Activated T-cell treated with anti-CD3 and anti-CD28 coated beads for 48 hours (primary cell): ENCODE measurements around the gene PRPF19.
"Not testable (repeated sequence)": the region's sequence is repeated elsewhere in the genome, so short reads cannot be mapped to it uniquely, and the experiment has no call there.

Source experiments
- DNase-seq: peaks from one replicate; pipeline ENCODE4 v3.0.0-alpha.2; 2020; ENCODE audit warnings: low read depth

PRPF19 gene

DNA sequence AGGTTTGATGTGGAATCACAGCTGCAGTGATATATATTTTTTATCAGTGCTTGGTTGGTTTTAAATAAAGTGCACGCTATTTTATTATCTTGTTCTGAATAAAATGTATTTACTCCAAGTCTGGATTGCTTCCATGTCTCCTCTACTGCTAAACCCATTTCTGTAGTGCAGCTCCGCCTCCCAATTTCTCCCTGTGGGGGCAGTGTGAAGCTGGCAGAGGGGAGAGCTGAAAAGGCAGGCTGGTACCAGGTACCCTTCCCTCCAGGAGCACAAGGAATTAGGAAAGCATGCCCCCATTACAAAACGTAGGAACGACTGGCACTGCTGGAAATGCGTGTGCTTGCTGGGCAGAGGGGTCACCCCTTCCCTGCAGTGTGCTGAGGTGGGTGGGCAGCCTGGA lies 16.9 kb upstream of the PRPF19 start:
- DNase-seq: no peak

DNA sequence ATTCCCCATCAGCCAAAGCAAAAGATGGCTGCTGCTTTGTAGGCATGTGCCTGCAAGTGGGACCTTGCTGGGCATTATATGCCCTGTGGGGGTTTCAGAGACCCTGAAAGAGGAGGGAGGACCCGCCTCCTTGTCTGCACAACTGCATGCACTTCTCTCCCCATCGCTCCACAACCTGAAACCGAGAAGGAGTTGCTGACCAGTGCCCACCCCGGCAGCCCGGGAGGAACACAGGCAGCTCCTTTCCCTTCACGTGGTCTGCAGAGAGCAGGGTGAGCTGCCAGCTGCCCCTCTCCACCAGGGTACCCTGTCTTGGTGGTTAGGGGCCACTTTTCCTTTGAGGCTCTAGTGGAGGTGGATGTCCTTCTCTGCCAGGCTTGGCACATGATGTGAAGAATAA lies 16.5 kb upstream of the PRPF19 start:
- no peak for DNase-seq

DNA sequence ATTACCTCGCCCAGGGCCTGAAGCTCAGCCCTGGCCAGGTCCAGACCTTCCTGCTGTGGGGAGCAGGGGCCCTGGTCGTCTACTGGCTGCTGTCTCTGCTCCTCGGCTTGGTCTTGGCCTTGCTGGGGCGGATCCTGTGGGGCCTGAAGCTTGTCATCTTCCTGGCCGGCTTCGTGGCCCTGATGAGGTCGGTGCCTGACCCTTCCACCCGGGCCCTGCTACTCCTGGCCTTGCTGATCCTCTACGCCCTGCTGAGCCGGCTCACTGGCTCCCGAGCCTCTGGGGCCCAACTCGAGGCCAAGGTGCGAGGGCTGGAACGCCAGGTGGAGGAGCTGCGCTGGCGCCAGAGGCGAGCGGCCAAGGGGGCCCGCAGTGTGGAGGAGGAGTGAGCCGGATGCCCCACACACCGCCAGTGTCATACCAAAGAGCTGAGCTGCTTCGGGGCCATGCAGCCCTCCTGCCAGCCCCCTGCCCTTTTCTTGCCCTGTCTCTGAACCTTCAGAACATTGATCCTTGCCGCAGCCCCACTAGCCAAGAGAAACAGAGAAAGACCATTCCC lies 15.5 kb upstream of the PRPF19 start:
- no peak for DNase-seq

DNA sequence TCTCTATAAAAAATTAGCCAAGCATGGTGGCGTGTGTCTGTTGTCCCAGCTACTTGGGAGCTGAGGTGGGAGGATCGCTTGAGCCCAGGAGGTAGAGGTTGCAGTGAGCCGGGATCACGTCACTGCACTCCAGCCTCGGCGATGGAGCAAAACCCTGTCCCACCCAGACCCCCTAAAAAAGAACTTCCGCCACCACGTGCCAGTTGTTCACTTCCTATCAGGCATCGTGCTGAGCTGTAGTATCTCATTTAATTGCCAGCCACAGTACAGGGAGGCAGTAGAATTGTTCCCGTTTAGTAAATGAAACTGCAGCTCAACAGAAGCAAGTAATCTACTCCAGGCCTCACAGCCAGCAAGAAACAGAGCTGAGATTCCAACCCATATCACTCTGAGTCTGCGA lies 14.9 kb upstream of the PRPF19 start:
- no peak for DNase-seq

DNA sequence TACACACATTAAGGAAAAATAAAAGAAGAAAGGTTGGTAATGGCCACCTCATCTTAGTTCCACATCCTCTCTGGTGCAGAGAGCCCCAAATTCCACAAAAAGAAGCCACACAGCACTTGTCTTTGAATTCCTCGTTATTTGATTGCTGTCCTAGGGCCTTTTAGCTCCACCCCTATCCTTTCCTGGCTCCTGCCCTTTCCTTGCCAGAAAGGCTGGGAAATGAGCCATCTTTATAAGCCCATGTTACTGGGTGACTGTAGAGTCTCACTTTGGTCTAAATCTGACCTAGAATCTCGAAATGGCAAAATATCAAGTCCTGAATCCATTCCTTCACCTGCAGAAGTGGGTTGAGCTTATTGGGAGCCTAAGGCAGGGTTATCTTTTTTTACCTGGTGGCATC lies 13.6 kb upstream of the PRPF19 start:
- no peak for DNase-seq

DNA sequence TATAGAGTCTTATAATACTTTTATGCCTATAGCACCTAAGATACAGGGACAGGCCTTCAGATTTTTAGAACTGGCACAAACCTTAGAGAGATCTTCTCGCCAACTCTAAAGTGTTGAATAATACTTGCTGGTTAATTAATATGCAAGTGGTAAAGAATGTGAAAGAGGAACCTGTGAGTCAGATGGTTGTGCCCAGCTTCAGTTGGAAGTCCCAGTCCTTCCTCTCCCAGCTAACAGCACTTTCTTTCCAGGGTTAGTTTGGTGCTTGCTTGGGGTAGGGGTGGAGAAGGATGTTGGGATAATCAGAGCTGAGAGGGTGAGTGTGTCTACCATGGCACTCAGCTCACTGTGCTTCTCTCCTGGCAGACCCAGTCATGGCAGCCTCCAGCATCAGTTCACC lies 12.9 kb upstream of the PRPF19 start:
- no peak for DNase-seq

DNA sequence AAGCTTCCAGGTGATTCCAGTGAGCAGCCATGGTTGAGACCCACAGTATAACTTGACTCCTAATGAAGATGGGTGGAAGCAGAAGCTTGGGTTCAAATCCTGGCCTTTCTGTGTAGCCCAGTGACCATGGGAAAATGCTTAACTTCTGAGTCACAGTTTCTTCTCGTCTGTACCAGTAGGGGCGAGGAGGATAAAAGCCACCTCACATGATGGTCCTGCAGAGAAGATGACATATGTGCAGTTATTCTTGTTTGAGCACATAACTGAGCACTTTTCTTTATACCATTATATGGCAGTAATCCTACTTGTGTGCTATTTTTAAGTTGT lies 12.5 kb upstream of the PRPF19 start:
- no peak for DNase-seq

DNA sequence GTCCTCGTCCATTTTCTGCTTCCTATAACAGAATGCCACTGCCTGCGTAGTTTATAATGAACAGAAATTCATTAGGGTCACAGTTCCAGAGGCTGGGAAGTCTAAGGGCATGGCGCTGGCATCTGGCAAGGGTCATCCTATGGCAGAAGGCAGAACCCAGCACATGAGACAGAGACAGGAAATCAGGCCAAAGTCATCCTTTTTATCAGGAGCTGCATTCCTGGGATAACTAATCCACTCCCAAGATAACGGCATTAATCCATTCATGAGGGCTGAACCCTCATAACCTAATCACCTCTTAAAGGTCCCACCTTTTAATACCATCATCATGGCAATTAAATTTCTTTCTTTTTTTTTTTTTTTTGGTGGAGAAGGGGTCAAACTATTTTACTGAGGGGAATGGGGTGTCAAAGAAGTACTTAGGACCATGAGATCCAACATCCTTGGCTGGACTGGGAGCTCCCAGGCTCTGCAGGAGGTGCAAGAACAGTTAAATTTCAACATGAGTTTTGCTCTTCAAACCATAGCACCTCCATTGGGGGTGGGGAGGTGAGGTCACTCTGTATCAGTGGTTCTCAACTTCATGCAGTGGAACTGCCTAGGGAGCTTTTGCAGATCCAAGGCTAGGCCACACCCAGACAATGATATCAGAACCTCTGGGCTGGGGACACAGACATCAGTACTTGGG lies 12.0 kb upstream of the PRPF19 start:
- DNase-seq: no peak

DNA sequence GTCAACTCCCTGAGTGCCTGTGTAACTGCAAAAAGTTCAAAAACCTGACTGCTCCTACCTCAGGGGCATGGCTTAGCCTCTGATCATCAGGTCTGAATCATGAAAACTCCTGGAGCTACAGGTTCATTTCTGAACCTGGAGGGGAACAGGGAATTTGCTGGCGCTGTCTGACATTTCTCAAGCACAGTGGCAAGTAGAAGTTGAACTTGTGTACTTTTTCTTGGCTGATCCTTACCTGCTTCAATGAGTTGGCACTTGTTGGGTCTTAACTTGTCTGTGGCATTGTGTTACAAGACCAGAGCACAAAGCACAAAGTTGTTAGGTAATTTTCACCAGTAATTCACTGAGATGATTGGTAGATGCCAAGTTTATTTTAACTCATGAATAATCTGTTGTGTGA lies 10.9 kb upstream of the PRPF19 start:
- DNase-seq: no peak

DNA sequence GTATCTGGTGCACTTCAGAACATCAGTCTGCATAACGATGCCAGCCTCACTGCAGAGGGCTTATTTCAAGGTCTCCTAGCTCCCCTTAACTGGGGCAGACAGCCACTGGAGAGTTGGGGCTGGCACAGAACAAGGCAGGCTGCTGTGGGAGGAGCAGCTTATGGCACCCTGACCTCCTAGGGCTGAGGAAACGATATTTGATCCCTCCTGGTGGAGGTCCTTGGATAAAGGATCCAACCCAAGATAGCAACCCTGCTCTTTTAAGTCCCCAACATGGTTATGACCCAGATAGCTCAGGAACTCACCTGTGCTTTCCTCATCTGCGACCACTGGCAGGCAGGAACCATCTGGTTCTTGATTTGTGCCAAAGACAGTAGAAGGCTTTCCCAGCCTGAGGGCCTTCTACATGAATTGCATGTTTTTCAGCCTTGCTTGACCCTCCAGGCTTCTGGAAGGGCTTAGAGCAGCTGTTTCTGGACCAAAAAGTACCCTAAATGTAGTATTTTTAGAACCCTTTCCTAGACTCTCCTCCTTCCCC lies 10.4 kb upstream of the PRPF19 start:
- DNase-seq: no peak

DNA sequence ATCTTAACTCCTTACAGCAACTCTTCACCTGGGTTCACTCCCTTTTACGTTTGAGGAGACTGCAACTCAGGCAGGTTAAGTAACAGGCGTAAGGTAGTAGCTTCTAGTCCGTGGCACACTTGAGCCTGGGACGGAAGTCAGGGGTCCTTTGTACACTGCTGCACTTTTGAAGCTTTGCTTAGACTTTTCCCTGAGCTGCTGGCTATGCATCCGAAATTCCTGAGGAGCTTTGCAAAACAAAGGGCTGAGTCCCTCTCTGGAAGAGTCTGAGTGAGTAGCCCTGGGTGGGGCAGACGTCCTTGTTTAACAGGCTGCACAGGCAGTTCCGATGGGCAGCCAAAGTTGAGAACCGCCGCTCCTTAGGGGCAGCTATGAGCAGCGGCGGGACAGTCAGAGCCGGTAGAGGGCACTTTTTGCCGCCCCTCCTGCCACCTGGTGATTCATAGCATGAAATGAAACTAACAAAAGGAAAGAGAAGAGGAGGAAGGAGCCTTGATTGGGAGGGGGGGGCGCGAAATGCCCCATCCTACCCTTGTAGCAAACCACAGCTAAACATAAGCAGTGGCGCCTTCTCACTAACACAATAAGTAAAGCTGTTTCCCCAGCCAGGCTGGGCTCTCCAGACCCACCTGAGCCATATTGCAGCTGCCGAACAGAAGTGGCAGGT lies 9.0 kb upstream of the PRPF19 start:
- peak; percentile 59 for DNase-seq

DNA sequence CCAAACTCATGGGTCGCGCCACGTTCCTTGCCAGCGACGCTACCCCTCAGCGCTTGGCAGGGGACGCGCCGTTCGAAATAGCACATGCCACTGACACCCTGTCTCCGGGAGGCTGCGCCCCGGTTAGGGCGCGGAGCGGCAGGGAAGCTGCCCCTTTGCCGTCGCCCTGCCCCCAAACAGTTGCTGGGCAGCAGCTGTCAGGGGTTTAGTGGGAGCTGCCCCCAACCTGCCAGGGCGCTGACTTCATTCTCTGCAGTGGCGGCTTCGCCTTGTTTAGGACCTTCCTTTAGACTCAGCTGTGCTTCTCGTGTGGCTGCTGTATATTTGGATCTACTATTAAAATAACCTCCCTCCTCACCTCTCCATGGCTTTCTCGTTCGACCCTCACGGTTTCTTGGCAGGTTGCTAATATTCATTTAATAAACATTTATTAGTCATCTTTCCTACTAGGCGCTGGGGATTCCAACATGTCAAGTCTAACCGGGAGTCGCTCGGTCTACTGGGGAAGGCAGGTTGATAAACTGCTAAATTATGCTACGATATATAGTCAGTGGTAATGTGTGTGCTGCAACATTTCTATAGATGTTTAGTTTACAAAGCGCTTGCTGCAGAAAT lies 8.4 kb upstream of the PRPF19 start:
- peak; percentile 29 for DNase-seq

DNA sequence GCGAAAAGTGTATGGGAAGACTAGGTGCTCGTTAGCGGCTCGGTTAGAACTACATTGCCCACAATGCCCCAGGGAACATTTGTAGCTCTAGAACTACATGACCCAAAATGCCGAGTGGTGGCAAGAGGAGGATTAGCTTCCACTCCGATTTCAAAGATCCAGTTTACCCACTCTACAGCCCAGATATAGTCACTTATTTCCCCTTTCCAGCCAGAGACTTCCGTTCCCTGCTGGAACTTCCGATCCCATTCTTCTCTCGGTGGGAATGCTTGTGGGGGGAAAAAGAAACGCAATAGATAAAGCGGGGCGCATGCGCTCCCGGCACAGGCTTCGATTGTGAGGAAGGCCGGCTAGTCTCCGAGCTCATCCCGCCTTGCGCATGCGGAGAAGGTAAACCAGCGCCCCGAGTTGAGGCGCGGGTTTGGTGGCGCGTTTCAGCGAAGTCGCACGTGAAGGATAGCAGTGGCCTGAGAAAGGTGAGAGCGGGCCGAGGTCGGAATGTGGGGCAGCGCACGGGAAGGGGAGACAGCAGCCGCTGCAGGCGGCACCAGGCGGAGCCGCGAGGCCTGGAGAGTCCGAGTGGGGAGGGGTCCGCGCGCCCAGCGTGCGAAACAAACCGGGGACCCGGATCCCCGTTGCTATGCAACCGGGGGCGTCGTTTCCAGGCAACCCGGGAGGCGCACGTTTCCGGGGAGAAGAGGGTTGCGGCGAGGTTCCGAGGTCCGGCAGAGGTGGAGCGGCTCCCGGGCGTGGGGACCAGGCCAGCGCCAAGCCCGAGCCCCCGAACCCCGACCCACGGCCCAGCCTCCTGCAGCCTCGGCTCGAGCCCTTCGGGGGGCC lies 7.6 kb upstream of the PRPF19 start, which contains the start of gene TMEM109:
TMEM109 (plus strand) TSS at position 366 of the 840 bp plus-strand sequence. CDS start 5,536 bp downstream, outside the sequence.
- DNase-seq: peak; percentile 85

DNA sequence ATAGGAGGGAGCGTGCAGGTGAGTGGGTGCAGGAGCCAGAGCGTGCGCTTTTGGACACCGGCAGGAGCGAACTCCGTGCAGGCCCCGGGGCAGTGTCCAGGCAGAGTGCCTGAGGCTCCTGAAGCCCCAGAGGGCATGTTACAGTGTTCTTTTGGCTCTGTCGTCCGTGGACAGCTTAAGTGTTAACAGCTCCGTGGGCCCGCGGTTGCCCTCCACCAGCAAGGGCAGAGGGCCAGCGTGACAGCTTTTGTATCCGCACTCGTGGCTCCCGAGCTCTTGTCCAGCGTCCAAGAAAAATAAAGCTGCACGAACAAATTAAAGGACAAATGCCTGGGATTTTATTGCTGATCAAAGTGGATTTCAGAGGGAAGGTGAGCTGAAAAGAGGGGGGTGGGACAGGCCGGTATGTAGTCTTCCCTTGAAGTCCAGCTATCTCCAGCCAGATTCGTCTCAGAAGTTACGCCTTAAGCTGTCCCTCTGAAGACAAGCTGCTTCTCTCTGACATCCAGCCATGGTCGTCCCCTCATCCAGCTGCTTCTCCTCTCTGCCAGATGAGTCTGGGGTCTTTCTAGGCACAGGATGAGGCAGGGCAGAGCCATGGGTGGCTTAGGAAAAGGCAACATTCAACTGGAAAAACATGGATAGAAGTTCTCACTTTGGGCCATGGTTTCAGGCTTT lies 6.6 kb upstream of the PRPF19 start:
- DNase-seq: no peak

DNA sequence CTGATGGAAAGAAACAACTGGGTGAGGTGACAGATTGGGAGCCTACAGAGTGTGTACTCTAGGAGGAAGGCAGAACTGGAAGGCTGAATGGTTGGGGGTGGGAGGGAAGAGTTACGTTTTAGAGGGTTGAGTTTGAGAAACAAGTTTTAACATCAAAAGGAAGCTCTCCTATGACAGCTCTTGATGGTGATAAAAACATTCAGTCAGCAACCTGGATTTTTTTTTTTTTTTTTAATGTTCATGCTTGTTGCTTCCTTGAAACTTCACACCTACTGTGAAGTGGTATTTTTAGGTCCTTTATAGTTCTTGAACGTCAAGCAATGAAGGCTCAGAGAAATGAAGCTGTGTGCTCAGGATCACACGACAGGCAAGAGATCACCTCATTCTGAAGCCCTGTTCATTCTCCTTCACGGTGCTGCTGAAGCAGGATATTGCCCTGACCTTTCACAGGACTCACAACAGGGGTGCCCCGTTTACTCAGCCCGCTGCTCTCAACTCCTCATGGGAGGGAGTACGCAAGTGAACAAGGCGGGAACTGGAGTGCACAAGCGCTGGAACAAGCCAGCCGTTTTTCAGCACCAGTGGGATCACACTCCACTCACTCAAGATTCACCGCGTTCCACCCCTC lies 6.0 kb upstream of the PRPF19 start:
- no peak for DNase-seq

DNA sequence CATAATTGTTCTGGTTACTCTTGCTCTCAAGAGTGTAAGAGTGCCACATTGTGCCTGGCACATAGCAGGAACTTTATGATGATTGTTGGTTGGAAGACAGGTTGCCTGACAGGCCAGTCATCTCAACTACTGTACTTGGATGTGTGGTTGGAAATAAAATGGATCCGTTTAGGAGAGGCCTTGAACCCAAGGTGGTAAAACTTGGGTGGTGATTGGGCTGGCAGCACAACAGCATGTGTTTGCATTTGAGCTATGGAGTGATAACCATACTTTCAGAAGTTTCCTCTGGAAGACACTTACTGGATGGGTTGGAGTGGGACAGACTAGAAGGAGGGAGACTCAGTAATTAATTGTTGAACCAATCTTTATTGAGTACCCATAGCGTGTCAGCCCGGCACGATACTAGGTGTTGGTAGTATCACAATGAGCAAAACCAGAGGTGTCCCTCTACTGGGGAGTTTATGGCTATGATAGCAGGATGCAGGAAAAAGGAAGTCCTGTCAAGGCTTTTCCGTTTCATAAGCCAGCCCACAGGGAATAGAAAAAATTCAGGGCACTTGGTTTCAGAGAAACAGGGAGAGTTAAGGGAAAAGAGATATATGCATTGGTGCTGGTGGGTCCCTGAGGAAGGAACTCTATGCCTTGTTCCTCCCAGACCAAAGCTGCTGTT lies 4.5 kb upstream of the PRPF19 start:
- no peak for DNase-seq

DNA sequence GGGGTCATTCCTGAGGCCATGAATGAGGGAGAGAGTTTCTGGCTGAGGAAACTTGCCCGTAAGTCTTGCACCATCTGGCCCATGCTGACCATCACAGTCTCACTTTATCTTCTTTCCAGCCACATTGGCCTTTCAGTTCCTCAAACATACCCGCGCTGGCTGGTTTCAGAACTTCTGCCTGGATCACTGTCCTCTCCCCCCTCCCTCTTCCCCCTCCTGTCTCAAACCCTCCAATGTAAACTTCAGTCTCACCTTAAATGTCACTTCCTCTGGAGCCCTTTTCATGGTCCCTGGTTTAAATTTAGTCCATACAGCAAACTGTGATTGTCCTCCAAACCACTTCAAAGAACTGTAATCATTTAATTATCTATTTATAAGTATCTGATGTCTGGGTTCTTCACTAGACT lies 3.9 kb upstream of the PRPF19 start:
- no peak for DNase-seq

DNA sequence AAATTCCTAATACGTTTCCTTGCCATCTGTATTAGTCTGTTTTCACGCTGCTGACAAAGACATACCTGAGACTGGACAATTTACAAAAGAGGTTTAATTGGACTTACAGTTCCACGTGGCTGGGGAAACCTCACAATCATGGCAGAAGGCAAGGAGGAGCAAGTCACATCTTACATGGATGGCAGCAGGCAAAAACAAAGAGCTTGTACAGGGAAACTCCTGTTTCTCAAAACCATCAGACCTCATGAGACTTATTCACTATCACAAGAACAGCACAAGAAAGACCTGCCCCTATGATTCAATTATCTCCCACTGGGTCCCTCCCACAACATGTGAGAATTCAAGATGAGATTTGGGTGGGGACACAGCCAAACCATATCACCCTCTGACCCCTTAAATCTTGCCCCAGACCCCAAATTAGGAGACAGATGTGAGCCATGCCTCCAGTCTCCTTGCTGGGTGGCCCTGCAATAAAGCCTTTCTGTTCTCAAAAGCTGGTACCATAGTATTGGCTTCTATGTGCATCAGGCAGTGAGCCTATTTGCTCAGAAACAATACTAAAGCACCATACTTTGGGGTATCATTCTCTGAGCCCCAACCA lies 3.4 kb upstream of the PRPF19 start:
- not testable (repeated sequence) for DNase-seq

DNA sequence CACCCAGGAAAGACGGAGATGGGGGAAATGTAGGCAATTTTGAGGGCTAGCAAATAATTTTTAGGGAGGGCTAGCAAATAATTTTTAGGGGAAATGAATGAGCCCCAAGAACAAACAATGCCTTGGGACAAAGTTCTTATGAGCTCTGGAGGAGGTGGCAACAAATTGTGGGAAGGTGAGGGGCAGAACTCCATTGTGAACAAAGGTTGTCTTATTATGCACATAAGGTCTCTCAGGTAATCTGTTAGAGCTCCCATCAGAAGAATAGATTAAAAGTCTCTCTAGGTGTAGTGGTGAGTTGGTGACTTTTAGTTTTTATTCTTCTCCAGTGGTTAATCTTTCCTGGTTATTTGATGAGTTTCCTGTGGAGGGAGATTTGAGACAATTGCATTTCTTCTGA lies 2.4 kb upstream of the PRPF19 start:
- DNase-seq: no peak

DNA sequence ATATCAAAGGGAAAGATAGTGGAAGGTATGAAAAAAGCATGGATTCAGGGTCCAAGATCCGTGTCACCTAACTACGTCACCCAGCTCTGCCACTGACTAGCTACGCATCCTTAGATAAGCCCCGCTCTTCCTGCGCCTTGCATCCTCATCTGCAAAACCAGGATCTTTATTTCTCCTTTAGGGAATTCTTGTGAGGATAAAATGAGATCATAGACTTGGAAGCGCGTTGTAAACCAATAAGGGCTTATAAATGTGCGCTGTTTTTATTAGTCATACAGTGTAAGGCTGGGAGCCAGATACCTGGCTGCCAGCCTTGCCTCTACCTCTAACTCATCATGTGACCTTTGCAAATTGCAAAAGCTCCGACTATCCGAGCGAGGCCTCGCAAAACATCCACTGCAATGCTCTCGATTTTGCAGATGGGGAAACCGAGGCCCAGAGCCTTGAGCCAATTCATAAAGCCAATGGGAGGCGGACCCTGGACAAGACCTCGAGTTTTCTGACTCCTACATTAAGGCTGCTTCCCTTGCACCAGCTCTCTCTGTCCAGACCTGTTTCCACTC lies 753 bp downstream of the PRPF19 start:
- no peak for DNase-seq
